Measurements from ENCODE around the gene SLC16A3.

GRCh38 chr17:82195675-82196672 lies 32.9 kb upstream of the SLC16A3 start:
- TF ChIP-seq CTCF (IDR thresholded peaks at IDR 0.05) (no peak), EZH2 (IDR thresholded peaks at IDR 0.05) (no peak)

All from neural progenitor cell (in vitro differentiated cells).